Measurements from ENCODE around the gene DAD1.

- TF ChIP-seq EP300 (IDR thresholded peaks at IDR 0.05) = no peak
- TF ChIP-seq CTCF (IDR thresholded peaks at IDR 0.05) = no peak
- TF ChIP-seq POLR2AphosphoS5 (IDR thresholded peaks at IDR 0.05) = no peak
These were observed 64.8 kb downstream of the DAD1 start for GRCh38 chr14:22524115-22524783.

All from gastroesophageal sphincter (tissue), 3 donors.